ENCODE measurements around the gene HOXB4.
"Not testable (repeated sequence)": the region's sequence is repeated elsewhere in the genome, so short reads cannot be mapped to it uniquely, and the experiment has no call there.

Gene HOXB4

GRCh38 chr17:48546137-48546923 is 31.8 kb downstream of the HOXB4 start:
- no peak for DNase-seq

- no peak for DNase-seq
Measured at GRCh38 chr17:48545539-48545938, 32.6 kb downstream of the HOXB4 start.

- no peak for DNase-seq
Measured at GRCh38 chr17:48545022-48545375, 33.2 kb downstream of the HOXB4 start, which contains the start of gene HOXB2. TSS of gene HOXB2 (minus strand) at chr17:48545109. CDS start at chr17:48544911, 198 bp downstream.

GRCh38 chr17:48544349-48545021 is 33.7 kb downstream of the HOXB4 start:
- DNase-seq: peak; percentile 46

- DNase-seq: no peak
Measured at GRCh38 chr17:48543854-48544348, 34.2 kb downstream of the HOXB4 start.

- peak; percentile 72 for DNase-seq
Measured at GRCh38 chr17:48543107-48543853, 34.9 kb downstream of the HOXB4 start.

GRCh38 chr17:48542698-48543106 is 35.4 kb downstream of the HOXB4 start:
- DNase-seq: no peak

- peak; percentile 43 for DNase-seq
Measured at GRCh38 chr17:48542114-48542656, 36.0 kb downstream of the HOXB4 start.

- peak; percentile 51 for DNase-seq
Measured at GRCh38 chr17:48541577-48542113, 36.5 kb downstream of the HOXB4 start.

GRCh38 chr17:48541036-48541576 is 37.0 kb downstream of the HOXB4 start:
- DNase-seq: peak; percentile 19

- no peak for DNase-seq
Measured at GRCh38 chr17:48540213-48540612, 37.9 kb downstream of the HOXB4 start.

GRCh38 chr17:48539177-48539576 is 39.0 kb downstream of the HOXB4 start:
- DNase-seq: no peak

- no peak for DNase-seq
Measured at GRCh38 chr17:48537316-48537715, 40.8 kb downstream of the HOXB4 start.

- not testable (repeated sequence) for DNase-seq
Measured at GRCh38 chr17:48535793-48536559, 42.2 kb downstream of the HOXB4 start.

GRCh38 chr17:48532261-48532660 is 45.9 kb downstream of the HOXB4 start:
- DNase-seq: no peak

GRCh38 chr17:48530887-48531272 is 47.3 kb downstream of the HOXB4 start, which contains the start of gene HOXB1:
TSS of gene HOXB1 (minus strand) at chr17:48531011. CDS start at chr17:48530904, 107 bp downstream.
- no peak for DNase-seq

- no peak for DNase-seq
Measured at GRCh38 chr17:48530208-48530886, 47.8 kb downstream of the HOXB4 start.

GRCh38 chr17:48529683-48530009 is 48.5 kb downstream of the HOXB4 start:
- no peak for DNase-seq

GRCh38 chr17:48528936-48529682 is 49.0 kb downstream of the HOXB4 start:
- DNase-seq: no peak

Data from CD4-positive, alpha-beta T cell treated with Interleukin-10 for 1 hour (primary cell).